Stimulated activated CD8-positive, alpha-beta memory T cell treated with anti-CD3 and anti-CD28 coated beads, Interleukin-12 subunit alpha, Interleukin-12 subunit beta, amount 100 ng/mL, for 1 hour (primary cell): ENCODE measurements around the gene JARID2.
A peak's percentile ranks its signal among the peaks of the same experiment; 100 is the strongest.

Experiments
- DNase-seq: peaks from one replicate; pipeline ENCODE4 v3.0.0-alpha.2; 2020; ENCODE audit warnings: low read depth

The JARID2 gene

GRCh38 chr6:15245361-15246216 lies at the start of gene JARID2:
Gene JARID2 (plus strand): TSS chr6:15246069. CDS start chr6:15246540, 471 bp downstream.
- DNase-seq, result peak; percentile 86

- no peak for DNase-seq
These were observed 45.8 kb upstream of the JARID2 start for GRCh38 chr6:15200087-15200486.

GRCh38 chr6:15205321-15205720 lies 40.5 kb upstream of the JARID2 start:
- no peak for DNase-seq

- no peak for DNase-seq
These were observed 39.0 kb upstream of the JARID2 start for GRCh38 chr6:15206887-15207286.

- DNase-seq, result no peak
These were observed 37.9 kb upstream of the JARID2 start for GRCh38 chr6:15207923-15208322.

GRCh38 chr6:15213838-15214400 lies 31.9 kb upstream of the JARID2 start:
- no peak for DNase-seq

GRCh38 chr6:15218401-15218800 lies 27.5 kb upstream of the JARID2 start:
- no peak for DNase-seq

- no peak for DNase-seq
These were observed 25.8 kb upstream of the JARID2 start for GRCh38 chr6:15220062-15220461.

- DNase-seq, result no peak
These were observed 18.0 kb upstream of the JARID2 start for GRCh38 chr6:15227827-15228318.

- DNase-seq, result no peak
These were observed 15.0 kb upstream of the JARID2 start for GRCh38 chr6:15230827-15231226.

- no peak for DNase-seq
These were observed 12.9 kb upstream of the JARID2 start for GRCh38 chr6:15232836-15233510.

GRCh38 chr6:15234068-15234758 lies 11.7 kb upstream of the JARID2 start:
- DNase-seq, result no peak

- DNase-seq, result no peak
These were observed 6.1 kb upstream of the JARID2 start for GRCh38 chr6:15239616-15240364.

- DNase-seq, result no peak
These were observed 3.4 kb upstream of the JARID2 start for GRCh38 chr6:15242503-15242902.

- DNase-seq, result no peak
These were observed 2.8 kb upstream of the JARID2 start for GRCh38 chr6:15242937-15243614.

- DNase-seq, result no peak
These were observed 1.8 kb upstream of the JARID2 start for GRCh38 chr6:15243910-15244619.

- peak; percentile 37 for DNase-seq
These were observed 1.1 kb upstream of the JARID2 start for GRCh38 chr6:15244620-15245360.

GRCh38 chr6:15246217-15246665 lies 372 bp downstream of the JARID2 start:
- no peak for DNase-seq
